GM23338 (cell line): ENCODE data around the gene RAD51AP2.

Source experiments
- EZH2 ChIP-seq: fragments of 200-600 bp; sonication (generic); IDR thresholded peaks from one replicate; pipeline ENCODE4 v1.8.0; 2017; ENCODE audit warnings: antibody characterized with exemption, mild to moderate bottlenecking, low read depth; ENCODE audit not compliant: unreplicated experiment
- EZH2phosphoT487 ChIP-seq: fragments of 200-600 bp; sonication (generic); IDR thresholded peaks from one replicate; pipeline ENCODE4 v1.8.1; 2018; ENCODE audit warnings: antibody characterized with exemption; ENCODE audit not compliant: unreplicated experiment
- JUNB ChIP-seq: IDR thresholded peaks from one replicate; pipeline ENCODE4 v1.6.1; 2016; ENCODE audit warnings: antibody characterized with exemption; ENCODE audit not compliant: unreplicated experiment
- POLR2AphosphoS5 ChIP-seq: IDR thresholded peaks from 2 replicates; pipeline ENCODE4 v1.6.1; 2016; ENCODE audit warnings: antibody characterized with exemption, low read depth
- REST ChIP-seq: IDR thresholded peaks from one replicate; pipeline ENCODE4 v1.6.1; 2018; ENCODE audit warnings: antibody characterized with exemption; ENCODE audit not compliant: unreplicated experiment
- TF ChIP-seq, protein P1 (sequence below), 2 experiments: fragments of 200-600 bp in 1 of 2; sonication (generic) in 1 of 2; conservative IDR thresholded peaks; 2 replicates each; pipeline versions ENCODE4 v1.5.1 to v1.6.1; 2016 to 2017; ENCODE audit warnings: antibody characterized with exemption in 2 of 2, low read depth in 2 of 2, mild to moderate bottlenecking in 2 of 2, moderate library complexity in 1 of 2

DNA sequence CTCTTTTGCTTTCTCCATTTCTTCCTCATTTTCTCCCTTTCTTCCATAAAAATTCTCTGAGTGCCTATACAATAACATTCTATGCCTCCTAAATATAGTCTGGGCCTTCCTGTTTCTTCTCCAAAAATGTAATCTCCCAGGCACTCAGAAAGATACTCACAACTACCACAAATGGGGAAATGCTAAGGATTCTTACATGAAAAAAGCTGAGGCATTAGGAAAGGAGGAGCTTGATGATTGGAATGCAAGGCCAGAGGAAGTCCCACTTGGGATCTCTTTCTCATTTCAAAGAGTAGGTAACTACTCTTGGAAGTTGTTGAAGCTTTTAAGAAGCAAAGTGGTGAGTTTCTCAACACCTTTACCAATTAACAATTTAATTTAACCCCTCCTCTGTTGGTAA lies 25.6 kb upstream of the RAD51AP2 start:
- no peak for TF ChIP-seq EZH2phosphoT487
- TF ChIP-seq POLR2AphosphoS5: peak; percentile 46; the same call in 1 of the 2 replicates
- TF ChIP-seq EZH2: no peak
- TF ChIP-seq, protein P1, sequence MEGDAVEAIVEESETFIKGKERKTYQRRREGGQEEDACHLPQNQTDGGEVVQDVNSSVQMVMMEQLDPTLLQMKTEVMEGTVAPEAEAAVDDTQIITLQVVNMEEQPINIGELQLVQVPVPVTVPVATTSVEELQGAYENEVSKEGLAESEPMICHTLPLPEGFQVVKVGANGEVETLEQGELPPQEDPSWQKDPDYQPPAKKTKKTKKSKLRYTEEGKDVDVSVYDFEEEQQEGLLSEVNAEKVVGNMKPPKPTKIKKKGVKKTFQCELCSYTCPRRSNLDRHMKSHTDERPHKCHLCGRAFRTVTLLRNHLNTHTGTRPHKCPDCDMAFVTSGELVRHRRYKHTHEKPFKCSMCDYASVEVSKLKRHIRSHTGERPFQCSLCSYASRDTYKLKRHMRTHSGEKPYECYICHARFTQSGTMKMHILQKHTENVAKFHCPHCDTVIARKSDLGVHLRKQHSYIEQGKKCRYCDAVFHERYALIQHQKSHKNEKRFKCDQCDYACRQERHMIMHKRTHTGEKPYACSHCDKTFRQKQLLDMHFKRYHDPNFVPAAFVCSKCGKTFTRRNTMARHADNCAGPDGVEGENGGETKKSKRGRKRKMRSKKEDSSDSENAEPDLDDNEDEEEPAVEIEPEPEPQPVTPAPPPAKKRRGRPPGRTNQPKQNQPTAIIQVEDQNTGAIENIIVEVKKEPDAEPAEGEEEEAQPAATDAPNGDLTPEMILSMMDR (conservative IDR thresholded peaks at IDR 0.05; ENCODE audit: low read depth in 2 of 2): no peak
- TF ChIP-seq REST: no peak
- TF ChIP-seq JUNB: no peak
